Tibial nerve (tissue), 4 donors: ENCODE measurements around the gene TBRG4. TPM values are rescaled to one million over a fixed set of nuclear protein-coding genes. Genes with fewer than 3 reads are reported as not detected.
A peak's percentile ranks its signal among the peaks of the same experiment; 100 is the strongest.

ENCODE experiments used
- DNase-seq, 2 donors: peaks; one replicate each; pipeline ENCODE4 v3.0.0-alpha.2; 2019; ENCODE audit warnings: low spot score in 2 of 2
- H3K27ac ChIP-seq, 4 donors: fragments of 200-600 bp; sonication (generic) in 3 of 4; one replicate each; pipeline ENCODE4 v1.5.1; 2017 to 2019; ENCODE audit warnings: mild to moderate bottlenecking in 1 of 4
- H3K27me3 ChIP-seq, 2 donors: fragments of 200-600 bp; sonication (generic) in 1 of 2; one replicate each; pipeline versions ENCODE4 v1.5.1 to v1.6.0; 2017 to 2019
- H3K36me3 ChIP-seq, 3 donors: fragments of 200-600 bp; sonication (generic); one replicate each; pipeline ENCODE4 v1.5.1; 2018 to 2019
- H3K4me1 ChIP-seq, 4 donors: fragments of 200-600 bp; sonication (generic) in 3 of 4; one replicate each; pipeline ENCODE4 v1.5.1; 2017 to 2019
- H3K4me3 ChIP-seq, 4 donors: fragments of 200-600 bp; sonication (generic) in 3 of 4; one replicate each; pipeline ENCODE4 v1.5.1; 2017 to 2019; ENCODE audit warnings: mild to moderate bottlenecking in 1 of 4, moderate library complexity in 1 of 4
- H3K9me3 ChIP-seq, 4 donors: fragments of 200-600 bp; sonication (generic) in 3 of 4; one replicate each; pipeline ENCODE4 v1.5.1; 2017 to 2019
- CTCF ChIP-seq, 5 experiments: fragments of 200-600 bp in 3 of 5; fragments of 450-650 bp in 2 of 5; sonication (generic) in 3 of 5; IDR thresholded peaks; one replicate each; pipeline ENCODE4 v1.5.1; 2016 to 2019; ENCODE audit warnings: antibody characterized with exemption in 5 of 5, mild to moderate bottlenecking in 3 of 5, moderate library complexity in 2 of 5
- EP300 ChIP-seq, 2 donors: sonication (generic); formaldehyde crosslinking; IDR thresholded peaks; one replicate each; pipeline ENCODE4 v1.6.1; 2017; ENCODE audit warnings: antibody characterized with exemption in 2 of 2, mild to moderate bottlenecking in 1 of 2
- POLR2A ChIP-seq, 2 donors: fragments of 450-650 bp; IDR thresholded peaks; one replicate each; pipeline ENCODE4 v1.6.1; 2017; ENCODE audit warnings: antibody characterized with exemption in 2 of 2, mild to moderate bottlenecking in 2 of 2, moderate library complexity in 2 of 2
- WGBS, 2 donors: methylation state at CpG; one replicate each; pipeline ENCODE4 v1.1.5; 2018; 5-methylcytosine and 5-hydroxymethylcytosine counted together
- total RNA-seq, 4 donors: library from RNA; depleted of rRNA; stranded (reverse); fragments of >200 nt; gene quantifications; one replicate each; pipeline ENCODE4 v1.1.0, GENCODE V29; 2016

The TBRG4 gene
- total RNA-seq, 4 donors from 2014 or later, result 32.3 to 81.3 (median 54.0) TPM

GRCh38 chr7:45075871-45076796 is 35.4 kb downstream of the TBRG4 start:
- Histone ChIP-seq H3K4me1 (no peaks in the 10 kb centered on the region), H3K27ac (no peak overlapping the region), H3K9me3 (no peaks in the 10 kb centered on the region), H3K4me3 (no peak overlapping the region), H3K27me3 (no peaks in the 10 kb centered on the region), H3K36me3 (peaks cover 0 to 87% (median 23%) of the 10 kb centered on the region in 3 donors)
- TF ChIP-seq EP300 (IDR thresholded peaks at IDR 0.05), result no peak
- no peak for TF ChIP-seq POLR2A (IDR thresholded peaks at IDR 0.05)
- no peak for TF ChIP-seq CTCF (IDR thresholded peaks at IDR 0.05)
- DNase-seq, result no peak
- 89 to 92% methylated on average over 31 to 35 of the region's 35 CpGs for WGBS, 2 donors

GRCh38 chr7:45075355-45075644 is 36.2 kb downstream of the TBRG4 start:
- Histone ChIP-seq H3K27ac (no peak overlapping the region), H3K36me3 (peaks cover 0 to 87% (median 23%) of the 10 kb centered on the region in 3 donors), H3K27me3 (no peaks in the 10 kb centered on the region), H3K4me1 (no peaks in the 10 kb centered on the region), H3K4me3 (no peak overlapping the region), H3K9me3 (no peaks in the 10 kb centered on the region)
- 100% methylated on average over 1 of the region's 1 CpG for WGBS, 2 donors
- TF ChIP-seq EP300 (IDR thresholded peaks at IDR 0.05), result no peak
- no peak for DNase-seq

GRCh38 chr7:45074528-45075354 is 36.8 kb downstream of the TBRG4 start:
- Histone ChIP-seq H3K36me3 (peaks cover 0 to 87% (median 27%) of the 10 kb centered on the region in 3 donors), H3K27me3 (no peaks in the 10 kb centered on the region), H3K9me3 (no peaks in the 10 kb centered on the region), H3K4me1 (no peaks in the 10 kb centered on the region), H3K4me3 (no peak overlapping the region), H3K27ac (no peak overlapping the region)
- TF ChIP-seq EP300 (IDR thresholded peaks at IDR 0.05), result no peak
- no peak for TF ChIP-seq CTCF (IDR thresholded peaks at IDR 0.05)
- no peak for TF ChIP-seq POLR2A (IDR thresholded peaks at IDR 0.05)
- WGBS, 2 donors, result 73 to 82% methylated on average over 12 to 16 of the region's 16 CpGs
- no peak for DNase-seq

GRCh38 chr7:45073786-45074527 is 37.5 kb downstream of the TBRG4 start:
- no peak for DNase-seq
- WGBS, 2 donors, result 78 to 83% methylated on average over 12 to 14 of the region's 15 CpGs
- no peak overlapping the region for H3K4me3 ChIP-seq
- H3K27me3 ChIP-seq, result no peaks in the 10 kb centered on the region
- H3K9me3 ChIP-seq, result no peaks in the 10 kb centered on the region
- no peaks in the 10 kb centered on the region for H3K4me1 ChIP-seq
- H3K36me3 ChIP-seq, result peaks cover 0 to 94% (median 30%) of the 10 kb centered on the region in 3 donors
- peak overlapping the region in 1 of 4 donors; percentile 8 for H3K27ac ChIP-seq
- TF ChIP-seq CTCF (IDR thresholded peaks at IDR 0.05) (no peak), POLR2A (IDR thresholded peaks at IDR 0.05) (no peak), EP300 (IDR thresholded peaks at IDR 0.05) (no peak)

GRCh38 chr7:45073031-45073785 is 38.3 kb downstream of the TBRG4 start:
- no peak overlapping the region for H3K4me3 ChIP-seq

More at GRCh38 chr7:45073031-45073785, 38.3 kb downstream of the TBRG4 start:
- no peak for DNase-seq
- no peaks in the 10 kb centered on the region for H3K9me3 ChIP-seq
- WGBS, 2 donors, result 65 to 75% methylated on average over 14 to 17 of the region's 17 CpGs
- peak overlapping the region in 2 of 4 donors; percentile 8 to 10 for H3K27ac ChIP-seq
- no peak for TF ChIP-seq CTCF (IDR thresholded peaks at IDR 0.05)
- no peak for TF ChIP-seq EP300 (IDR thresholded peaks at IDR 0.05)
- TF ChIP-seq POLR2A (IDR thresholded peaks at IDR 0.05), result no peak
- H3K36me3 ChIP-seq, result peaks cover 0 to 99% (median 30%) of the 10 kb centered on the region in 3 donors
- H3K4me1 ChIP-seq, result no peaks in the 10 kb centered on the region
- H3K27me3 ChIP-seq, result no peaks in the 10 kb centered on the region
